Renal pelvis (tissue), 12 donors: ENCODE results near the gene SATB1. TPM values are rescaled to one million over a fixed set of nuclear protein-coding genes. Genes with fewer than 3 reads are reported as not detected.
"Not testable (repeated sequence)": the region's sequence is repeated elsewhere in the genome, so short reads cannot be mapped to it uniquely, and the experiment has no call there.

ENCODE experiments used
- DNase-seq: peaks from one replicate; pipeline ENCODE4 v3.0.0-alpha.2; 2013
- long read RNA-seq, 16 experiments: transcript quantifications; one replicate each; lab custom pipeline, GENCODE V29; 2026
- polyA plus RNA-seq, 3 donors: library from polyadenylated mRNA; unstranded; fragments of 120-200 nt; gene quantifications; one replicate each; pipeline ENCODE4 v1.2.1, GENCODE V29; 2013; ENCODE audit not compliant: insufficient read length in 3 of 3

The SATB1 gene
- 10 to 100 TPM; 34.0 to 39.4 (median 37.6) TPM for polyA plus RNA-seq
- long read RNA-seq, donor 1, full-length matches to known transcripts, result 7 of 7 reads
- long read RNA-seq, donor 1, partial matches to known transcripts, result 0 of 7 reads
- long read RNA-seq, donor 1, other reads (novel, unspliced or antisense), result 0 of 7 reads
- long read RNA-seq, donor 2, full-length matches to known transcripts, result 8 of 16 reads
- long read RNA-seq, donor 2, partial matches to known transcripts, result 8 of 16 reads
- long read RNA-seq, donor 2, other reads (novel, unspliced or antisense), result 0 of 16 reads
- long read RNA-seq, donor 3, full-length matches to known transcripts, result 8 of 22 reads
- long read RNA-seq, donor 3, partial matches to known transcripts, result 14 of 22 reads
- long read RNA-seq, donor 3, other reads (novel, unspliced or antisense), result 0 of 22 reads
- long read RNA-seq, donor 4, full-length matches to known transcripts, result 12 of 12 reads
- long read RNA-seq, donor 4, partial matches to known transcripts, result 0 of 12 reads
- long read RNA-seq, donor 4, other reads (novel, unspliced or antisense), result 0 of 12 reads
- long read RNA-seq, donor 5, full-length matches to known transcripts, result 1 of 8 reads
- long read RNA-seq, donor 5, partial matches to known transcripts, result 7 of 8 reads
- long read RNA-seq, donor 5, other reads (novel, unspliced or antisense), result 0 of 8 reads
- long read RNA-seq, donor 6, full-length matches to known transcripts, result 9 of 18 reads
- long read RNA-seq, donor 6, partial matches to known transcripts, result 9 of 18 reads
- long read RNA-seq, donor 6, other reads (novel, unspliced or antisense), result 0 of 18 reads
- long read RNA-seq, donor 7, full-length matches to known transcripts, result 5 of 38 reads
- long read RNA-seq, donor 7, partial matches to known transcripts, result 33 of 38 reads
- long read RNA-seq, donor 7, other reads (novel, unspliced or antisense), result 0 of 38 reads
- long read RNA-seq, donor 8, full-length matches to known transcripts, result 1 of 1 reads
- long read RNA-seq, donor 8, partial matches to known transcripts, result 0 of 1 reads
- long read RNA-seq, donor 8, other reads (novel, unspliced or antisense), result 0 of 1 reads
- long read RNA-seq, donor 9, full-length matches to known transcripts, result 7 of 36 reads
- long read RNA-seq, donor 9, partial matches to known transcripts, result 29 of 36 reads
- long read RNA-seq, donor 9, other reads (novel, unspliced or antisense), result 0 of 36 reads
- long read RNA-seq, donor 10, full-length matches to known transcripts, result 6 of 13 reads
- long read RNA-seq, donor 10, partial matches to known transcripts, result 7 of 13 reads
- long read RNA-seq, donor 10, other reads (novel, unspliced or antisense), result 0 of 13 reads
- long read RNA-seq, donor 11, full-length matches to known transcripts, result 5 of 29 reads
- long read RNA-seq, donor 11, partial matches to known transcripts, result 24 of 29 reads
- long read RNA-seq, donor 11, other reads (novel, unspliced or antisense), result 0 of 29 reads
- long read RNA-seq, donor 12, full-length matches to known transcripts, result 11 of 57 reads
- long read RNA-seq, donor 12, partial matches to known transcripts, result 46 of 57 reads
- long read RNA-seq, donor 12, other reads (novel, unspliced or antisense), result 0 of 57 reads
- long read RNA-seq, donor 13, full-length matches to known transcripts, result 6 of 11 reads
- long read RNA-seq, donor 13, partial matches to known transcripts, result 5 of 11 reads
- long read RNA-seq, donor 13, other reads (novel, unspliced or antisense), result 0 of 11 reads
- long read RNA-seq, donor 14, result 0 reads
- long read RNA-seq, donor 15, full-length matches to known transcripts, result 8 of 31 reads
- long read RNA-seq, donor 15, partial matches to known transcripts, result 23 of 31 reads
- long read RNA-seq, donor 15, other reads (novel, unspliced or antisense), result 0 of 31 reads
- long read RNA-seq, donor 16, full-length matches to known transcripts, result 7 of 28 reads
- long read RNA-seq, donor 16, partial matches to known transcripts, result 21 of 28 reads
- long read RNA-seq, donor 16, other reads (novel, unspliced or antisense), result 0 of 28 reads

GRCh38 chr3:18424729-18425640, at the start of gene SATB1:
Gene SATB1 (minus strand): TSS chr3:18425339. CDS start chr3:18420967, 4,372 bp downstream.
- peak; percentile 73 for DNase-seq

GRCh38 chr3:18474202-18474601, 49.1 kb upstream of the SATB1 start:
- no peak for DNase-seq

- no peak for DNase-seq
Observed at GRCh38 chr3:18469775-18470174, 44.6 kb upstream of the SATB1 start.

- DNase-seq, result no peak
Observed at GRCh38 chr3:18466136-18466535, 41.0 kb upstream of the SATB1 start.

GRCh38 chr3:18454766-18455165, 29.6 kb upstream of the SATB1 start:
- no peak for DNase-seq

- DNase-seq, result not testable (repeated sequence)
Observed at GRCh38 chr3:18449618-18450017, 24.5 kb upstream of the SATB1 start.

- no peak for DNase-seq
Observed at GRCh38 chr3:18447720-18448119, 22.6 kb upstream of the SATB1 start.

- peak; percentile 3 for DNase-seq
Observed at GRCh38 chr3:18446149-18446825, 21.1 kb upstream of the SATB1 start.

GRCh38 chr3:18445401-18446148, 20.4 kb upstream of the SATB1 start:
- DNase-seq, result peak; percentile 9

- DNase-seq, result peak; percentile 76
Observed at GRCh38 chr3:18444595-18445400, 19.7 kb upstream of the SATB1 start.

GRCh38 chr3:18443665-18444594, 18.8 kb upstream of the SATB1 start:
- DNase-seq, result peak; percentile 10

- DNase-seq, result no peak
Observed at GRCh38 chr3:18442756-18443664, 17.9 kb upstream of the SATB1 start.

GRCh38 chr3:18441551-18441950, 16.4 kb upstream of the SATB1 start:
- DNase-seq, result no peak

- no peak for DNase-seq
Observed at GRCh38 chr3:18440066-18440722, 15.1 kb upstream of the SATB1 start.
